GM19351 (cell line): ENCODE data around the gene LRGUK.
"Not testable (repeated sequence)": the region's sequence is repeated elsewhere in the genome, so short reads cannot be mapped to it uniquely, and the experiment has no call there.

Source experiments
- ATAC-seq: cut with Tn5 transposase; IDR thresholded peaks from one replicate; pipeline ENCODE4 v1.9.1; 2021; ENCODE audit warnings: mild to moderate bottlenecking, moderate library complexity; ENCODE audit not compliant: unreplicated experiment

LRGUK gene

DNA sequence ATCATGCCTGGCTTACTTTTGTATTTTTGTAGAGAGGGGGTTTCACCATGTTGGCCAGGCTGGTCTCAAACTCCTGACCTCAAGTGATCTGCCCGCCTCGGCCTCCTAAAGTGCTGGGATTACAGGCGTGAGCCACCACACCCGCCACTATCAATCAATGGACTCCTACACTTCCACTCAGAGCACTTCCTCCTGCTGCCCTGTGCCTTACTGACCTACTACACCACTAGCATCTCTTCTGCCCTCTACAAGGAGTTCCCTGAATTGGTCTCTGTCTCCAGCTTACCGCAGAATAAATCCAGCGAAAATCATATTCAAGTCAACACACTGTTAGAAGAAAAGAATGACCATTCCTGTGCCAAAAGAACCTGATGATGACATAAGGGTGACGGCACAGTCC, 168.8 kb downstream of the LRGUK start:
- ATAC-seq: not testable (repeated sequence)

DNA sequence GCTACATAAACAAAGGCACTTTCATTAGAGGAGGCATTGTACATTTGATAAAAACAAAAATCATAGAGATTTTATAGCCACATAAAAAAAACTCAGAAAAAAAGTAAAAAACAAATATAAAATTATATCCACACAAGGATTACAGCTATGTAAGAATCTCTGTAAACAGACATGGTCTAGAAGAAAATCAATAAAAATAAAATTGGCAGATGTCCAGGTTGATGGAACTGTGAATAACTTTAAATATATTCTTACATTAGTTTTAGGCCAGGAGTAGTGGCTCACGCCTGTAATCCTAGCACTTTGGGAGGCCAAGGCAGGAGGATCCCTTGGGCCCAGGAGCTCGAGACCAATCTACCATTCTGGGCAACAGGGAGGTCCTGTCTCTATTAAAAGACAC, 170.3 kb downstream of the LRGUK start:
- ATAC-seq: no peak

DNA sequence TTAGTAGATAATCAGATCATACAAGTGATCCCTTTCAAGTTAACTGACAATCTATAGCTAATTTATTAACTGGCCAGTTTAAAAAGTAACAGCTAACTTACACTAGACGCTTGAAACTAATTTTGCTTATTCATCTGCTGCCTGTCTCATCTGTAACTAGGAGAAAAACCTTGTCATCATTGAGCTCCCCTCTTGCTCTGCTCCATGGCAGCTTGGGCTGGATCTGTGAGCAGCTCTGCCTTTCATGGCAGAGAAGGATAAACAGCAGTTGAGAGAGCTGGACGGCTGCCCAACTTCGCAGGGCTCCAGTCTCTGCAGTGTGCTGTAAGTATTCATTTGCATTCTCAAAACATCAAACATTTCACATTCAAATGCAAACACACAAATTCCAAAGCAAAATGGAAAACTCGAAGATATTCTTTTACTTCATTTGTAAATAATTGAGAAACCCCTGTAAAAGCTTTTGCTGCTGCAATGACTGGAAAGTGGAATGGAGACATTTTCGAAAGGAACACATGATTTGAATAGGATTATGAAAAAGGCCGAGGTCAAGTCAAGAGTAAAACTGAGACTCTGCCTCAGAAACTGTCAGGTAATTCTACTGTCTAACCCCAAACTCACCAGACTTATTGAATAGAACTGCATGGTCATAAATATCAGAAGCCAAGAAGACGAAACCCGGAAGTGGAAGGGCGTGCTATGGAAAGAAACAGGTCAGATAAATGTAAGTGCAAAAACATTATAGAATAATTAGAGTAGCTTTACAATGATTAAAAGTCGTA, 172.0 kb downstream of the LRGUK start:
- ATAC-seq: no peak

DNA sequence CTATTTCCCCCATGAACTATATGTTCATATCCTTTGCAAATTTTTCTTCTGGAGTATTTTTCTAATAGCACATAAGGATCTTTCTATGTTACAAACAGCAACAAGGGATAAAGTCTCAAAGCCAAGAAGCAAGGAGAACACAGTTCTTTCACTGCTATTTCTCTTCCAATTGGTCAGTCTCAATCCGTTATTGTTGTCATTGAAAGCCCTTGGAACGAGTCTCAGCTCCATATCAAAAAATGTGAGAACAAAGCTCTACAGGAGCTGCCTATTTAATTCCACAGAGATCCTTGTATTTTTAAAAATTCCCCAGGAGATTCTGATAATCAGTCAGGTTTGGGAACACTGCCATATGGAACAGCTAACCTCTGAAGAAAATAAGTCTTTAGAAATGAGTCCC, 173.8 kb downstream of the LRGUK start:
- no peak for ATAC-seq

DNA sequence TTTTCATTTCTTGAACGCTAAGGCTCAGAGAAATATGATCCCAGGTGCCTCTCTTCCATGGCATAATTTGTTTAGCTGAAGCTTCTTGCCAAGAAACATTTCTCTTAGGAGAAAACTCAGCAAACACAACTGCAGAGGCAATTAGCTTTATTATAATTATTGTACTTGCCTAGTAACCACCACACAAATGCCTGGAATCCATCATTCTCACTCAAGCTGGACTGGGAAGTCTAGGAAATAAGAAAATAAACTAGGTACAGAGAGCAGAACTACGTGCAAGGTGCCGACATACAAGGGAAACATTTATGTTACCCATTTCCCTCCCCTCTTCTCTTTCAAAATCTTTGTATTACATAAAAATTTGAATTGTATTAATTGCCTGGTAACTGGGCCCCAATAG, 174.5 kb downstream of the LRGUK start:
- ATAC-seq: no peak

DNA sequence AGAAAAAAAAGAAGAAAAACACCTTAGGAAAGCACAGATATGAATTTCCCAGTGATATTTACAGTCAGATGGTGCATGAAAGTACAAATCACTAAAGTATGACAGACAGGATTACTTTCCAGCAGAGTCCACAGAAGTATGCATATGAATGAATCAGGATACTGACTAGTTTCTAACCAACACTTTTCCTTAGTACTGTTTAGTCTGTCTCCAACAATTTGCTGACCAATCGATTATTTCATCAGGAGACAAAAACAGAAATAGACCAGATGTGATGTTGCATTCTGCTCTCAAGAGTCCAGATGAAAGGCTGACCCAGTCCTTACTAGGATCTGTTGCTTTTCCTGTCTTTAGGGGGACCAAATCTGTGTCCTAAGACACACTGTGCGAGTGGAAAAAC, 175.0 kb downstream of the LRGUK start:
- no peak for ATAC-seq

DNA sequence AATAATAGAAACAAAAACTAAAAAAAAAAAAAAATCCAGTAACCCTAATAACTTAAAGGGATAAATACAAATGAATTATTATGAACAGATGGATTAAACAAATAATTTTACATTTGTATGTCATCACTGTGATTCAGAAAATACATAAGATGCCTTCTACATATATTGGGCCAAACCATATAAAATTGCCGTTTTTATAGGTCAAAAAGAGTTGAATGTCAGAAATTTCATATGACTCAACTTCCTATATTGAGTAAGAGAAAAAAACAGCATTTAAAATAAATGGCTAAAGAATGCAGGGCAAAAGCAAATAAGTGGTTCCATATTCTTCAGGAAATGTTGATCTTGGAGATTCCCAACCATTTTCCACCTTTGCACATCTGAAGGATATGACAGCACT, 180.2 kb downstream of the LRGUK start:
- ATAC-seq: no peak

DNA sequence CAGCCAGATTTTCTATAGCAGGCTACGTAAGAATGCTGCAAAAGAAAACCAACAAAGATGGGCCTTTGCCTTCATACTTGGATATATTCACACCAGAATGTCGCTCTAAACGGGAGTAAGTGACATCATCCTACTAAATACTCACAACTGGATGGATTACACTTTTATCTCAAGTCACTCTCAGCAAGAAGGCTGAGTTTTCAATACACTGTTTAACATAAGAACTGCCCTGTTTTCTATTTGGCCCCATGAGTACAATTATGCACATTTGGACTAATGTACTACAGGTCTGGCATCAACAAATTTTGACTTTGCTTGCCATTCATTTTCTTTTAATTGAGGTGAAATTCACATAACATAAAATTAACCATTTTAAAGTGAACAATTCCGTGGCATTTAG, 181.4 kb downstream of the LRGUK start:
- no peak for ATAC-seq

DNA sequence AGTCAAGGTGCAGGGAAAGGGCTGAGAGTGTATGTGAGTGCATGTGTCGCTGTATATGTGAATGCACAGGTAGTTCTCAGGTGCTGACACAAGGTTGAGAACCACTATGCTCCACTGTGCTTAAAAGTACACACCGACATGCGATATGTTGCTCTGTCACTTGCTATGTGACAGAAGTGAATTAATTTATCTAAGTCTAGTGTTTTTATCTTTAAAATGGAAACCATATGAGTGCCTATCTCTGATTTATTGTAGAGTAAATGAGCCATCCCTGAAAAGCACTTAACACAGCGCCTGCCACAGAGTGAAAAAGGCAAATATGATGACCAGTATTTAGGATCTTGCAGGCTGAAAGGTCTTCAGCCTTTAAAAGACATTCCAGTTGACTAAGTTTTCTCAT, 184.7 kb downstream of the LRGUK start:
- no peak for ATAC-seq

DNA sequence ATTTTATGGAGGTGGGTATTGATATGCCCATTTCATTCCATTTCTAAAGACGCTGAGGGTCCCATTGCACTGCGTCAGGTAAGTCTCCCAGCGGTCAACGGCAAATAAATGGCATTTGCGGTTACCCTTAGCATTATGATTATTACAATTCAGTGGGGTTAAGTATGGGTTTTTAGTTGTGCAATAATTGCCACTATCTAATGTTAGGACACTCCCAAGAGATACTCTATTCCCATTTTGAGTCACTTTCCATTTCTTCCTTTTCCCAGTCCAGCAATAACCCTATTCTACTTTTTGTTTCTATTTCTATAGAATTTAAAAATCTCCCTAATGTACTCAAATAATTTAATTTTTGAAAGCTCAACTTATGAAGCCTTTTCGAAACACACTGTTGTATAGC, 185.6 kb downstream of the LRGUK start:
- ATAC-seq: no peak

DNA sequence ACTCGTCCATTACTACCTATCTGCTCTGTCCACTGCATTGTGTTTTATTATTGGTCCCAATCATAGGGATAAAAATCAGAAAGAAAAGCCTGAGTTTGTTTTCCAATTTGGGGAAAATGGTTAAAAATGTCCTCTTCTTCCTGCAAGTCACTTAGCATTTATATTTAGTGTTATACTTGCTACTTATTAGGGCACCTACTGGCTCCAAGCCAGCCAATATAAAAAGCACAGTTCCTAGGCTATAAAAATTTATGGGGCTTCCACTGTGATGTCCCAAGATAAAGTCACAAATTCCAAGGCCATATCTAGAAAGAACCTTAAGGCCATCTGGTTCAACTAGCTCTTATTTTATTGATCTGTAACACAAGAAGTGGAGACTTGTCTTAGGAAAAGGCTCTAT, 186.4 kb downstream of the LRGUK start:
- no peak for ATAC-seq
